ENCODE data around the gene CYP4F11. TPM values are rescaled to one million over a fixed set of nuclear protein-coding genes. Genes with fewer than 3 reads are reported as not detected.

Gene CYP4F11
- total RNA-seq, 4 donors from 2014 or later: 0.12 to 1.4 (median 0.66) TPM

DNA sequence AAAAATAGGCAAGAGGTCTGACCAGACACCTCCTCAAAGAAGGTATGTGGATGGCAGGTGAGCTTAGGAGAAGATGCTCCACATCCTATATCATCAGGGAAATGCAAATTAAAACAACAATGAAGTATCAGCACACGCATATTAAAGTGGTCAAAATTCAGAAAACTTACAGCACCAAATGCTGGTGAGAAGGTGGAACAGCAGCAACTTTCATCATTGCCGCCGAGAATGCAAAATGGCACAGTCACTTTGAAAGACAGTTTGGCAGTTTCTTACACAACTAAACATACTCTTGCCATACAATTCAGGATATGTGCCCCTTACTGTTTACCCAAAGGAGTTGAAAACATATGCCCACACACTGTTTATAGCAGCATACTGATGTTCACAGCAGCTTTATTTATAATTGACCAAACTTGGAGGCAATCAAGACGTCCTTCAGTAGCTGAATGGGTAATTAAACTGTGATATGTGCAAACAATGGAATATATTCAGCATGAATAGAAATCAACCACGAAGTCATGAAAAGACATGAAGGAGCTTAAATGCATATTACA lies 37.0 kb upstream of the CYP4F11 start:
- TF ChIP-seq, protein P1, sequence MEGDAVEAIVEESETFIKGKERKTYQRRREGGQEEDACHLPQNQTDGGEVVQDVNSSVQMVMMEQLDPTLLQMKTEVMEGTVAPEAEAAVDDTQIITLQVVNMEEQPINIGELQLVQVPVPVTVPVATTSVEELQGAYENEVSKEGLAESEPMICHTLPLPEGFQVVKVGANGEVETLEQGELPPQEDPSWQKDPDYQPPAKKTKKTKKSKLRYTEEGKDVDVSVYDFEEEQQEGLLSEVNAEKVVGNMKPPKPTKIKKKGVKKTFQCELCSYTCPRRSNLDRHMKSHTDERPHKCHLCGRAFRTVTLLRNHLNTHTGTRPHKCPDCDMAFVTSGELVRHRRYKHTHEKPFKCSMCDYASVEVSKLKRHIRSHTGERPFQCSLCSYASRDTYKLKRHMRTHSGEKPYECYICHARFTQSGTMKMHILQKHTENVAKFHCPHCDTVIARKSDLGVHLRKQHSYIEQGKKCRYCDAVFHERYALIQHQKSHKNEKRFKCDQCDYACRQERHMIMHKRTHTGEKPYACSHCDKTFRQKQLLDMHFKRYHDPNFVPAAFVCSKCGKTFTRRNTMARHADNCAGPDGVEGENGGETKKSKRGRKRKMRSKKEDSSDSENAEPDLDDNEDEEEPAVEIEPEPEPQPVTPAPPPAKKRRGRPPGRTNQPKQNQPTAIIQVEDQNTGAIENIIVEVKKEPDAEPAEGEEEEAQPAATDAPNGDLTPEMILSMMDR (IDR thresholded peaks at IDR 0.05): no peak
- TF ChIP-seq POLR2A (IDR thresholded peaks at IDR 0.05): no peak
- 35 to 63% methylated on average over 5 of the region's 5 CpGs for WGBS, 2 donors
- intact Hi-C loops (cut with DNase I; ENCODE audit: low total_unique reads): no loop called here
- H3K4me3 ChIP-seq (ENCODE audit: low read depth, poor library complexity, severe bottlenecking): no peak overlapping the region
- DNase-seq (ENCODE audit: low spot score in 2 of 2): no peak

DNA sequence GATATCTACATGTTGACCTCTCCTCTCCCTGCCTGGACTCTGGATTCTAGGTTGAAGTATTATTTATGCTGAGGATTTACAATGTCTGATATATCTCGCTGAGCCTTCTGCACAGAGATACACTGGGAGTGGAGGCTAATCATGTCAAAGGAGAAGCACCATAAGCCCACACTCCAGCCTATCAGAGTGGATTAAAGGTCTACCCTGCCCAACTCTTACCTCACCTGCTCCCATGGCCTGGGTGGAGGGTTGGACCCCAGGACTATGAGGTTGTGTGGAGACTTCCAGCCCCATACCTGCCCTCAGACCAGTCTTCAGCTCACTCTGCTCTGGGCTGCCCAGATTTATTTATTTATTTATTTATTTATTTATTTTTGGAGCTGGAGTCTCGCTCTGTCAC lies 29.9 kb upstream of the CYP4F11 start:
- intact Hi-C loops (cut with DNase I; ENCODE audit: low total_unique reads): no loop called here

DNA sequence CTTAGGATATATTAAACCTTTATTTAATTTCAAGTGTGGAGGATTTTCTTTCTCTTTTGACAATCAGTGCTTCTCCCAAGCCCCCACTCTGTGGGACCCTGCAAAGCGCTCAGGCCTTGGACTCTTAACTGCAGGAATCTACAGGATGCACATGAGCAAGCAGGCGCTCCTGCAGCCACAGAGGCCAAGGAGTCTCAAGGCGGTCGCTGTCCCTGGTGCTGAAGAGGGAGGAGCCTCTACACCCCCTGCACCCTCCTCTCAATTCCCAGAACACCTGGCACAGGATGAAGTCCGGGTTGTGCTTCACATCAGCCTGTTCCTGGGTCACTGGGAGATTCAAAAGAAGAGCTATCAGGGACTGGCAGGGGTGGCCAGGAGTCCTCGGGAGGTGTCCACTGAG lies 28.0 kb upstream of the CYP4F11 start:
- intact Hi-C loops (cut with DNase I; ENCODE audit: low total_unique reads): no loop called here
- H3K4me3 ChIP-seq (ENCODE audit: low read depth, poor library complexity, severe bottlenecking): no peak overlapping the region
- 68 to 81% methylated on average over 6 of the region's 6 CpGs for WGBS, 2 donors
- TF ChIP-seq, protein P1 (IDR thresholded peaks at IDR 0.05): no peak
- TF ChIP-seq POLR2A (IDR thresholded peaks at IDR 0.05): no peak
- DNase-seq (ENCODE audit: low spot score in 2 of 2): no peak

More for the DNA sequence above, 29.9 kb upstream of the CYP4F11 start:
- no peak for DNase-seq (ENCODE audit: low spot score in 2 of 2)
- TF ChIP-seq, protein P1 (IDR thresholded peaks at IDR 0.05): no peak
- no peak for TF ChIP-seq POLR2A (IDR thresholded peaks at IDR 0.05)
- 67 to 88% methylated on average over 2 of the region's 2 CpGs for WGBS, 2 donors
- H3K4me3 ChIP-seq (ENCODE audit: low read depth, poor library complexity, severe bottlenecking): no peak overlapping the region

DNA sequence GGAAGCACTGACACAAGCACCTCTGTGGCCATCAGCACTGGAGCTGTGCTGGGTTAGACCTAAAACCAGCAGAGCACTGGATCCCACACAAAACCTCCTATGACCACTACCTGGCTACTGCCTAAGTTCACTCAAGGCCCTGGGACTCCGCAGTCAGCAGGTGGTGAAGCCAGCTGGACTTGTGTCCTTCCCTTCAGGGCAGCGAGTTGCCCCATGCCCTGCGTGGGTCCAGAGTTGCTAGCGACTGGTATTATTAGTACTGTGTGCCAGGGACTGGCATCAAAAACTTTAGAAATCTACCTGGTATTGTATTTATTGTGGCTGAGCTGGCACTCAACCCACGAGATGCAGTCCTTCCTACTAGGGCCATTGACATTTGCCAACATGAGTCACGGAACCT lies 20.5 kb upstream of the CYP4F11 start:
- 67 to 74% methylated on average over 6 of the region's 6 CpGs for WGBS, 2 donors
- no peak for TF ChIP-seq POLR2A (IDR thresholded peaks at IDR 0.05)
- TF ChIP-seq, protein P1 (IDR thresholded peaks at IDR 0.05): no peak
- intact Hi-C loops (cut with DNase I; ENCODE audit: low total_unique reads): no loop called here
- H3K4me3 ChIP-seq (ENCODE audit: low read depth, poor library complexity, severe bottlenecking): no peak overlapping the region
- DNase-seq (ENCODE audit: low spot score in 2 of 2): no peak

DNA sequence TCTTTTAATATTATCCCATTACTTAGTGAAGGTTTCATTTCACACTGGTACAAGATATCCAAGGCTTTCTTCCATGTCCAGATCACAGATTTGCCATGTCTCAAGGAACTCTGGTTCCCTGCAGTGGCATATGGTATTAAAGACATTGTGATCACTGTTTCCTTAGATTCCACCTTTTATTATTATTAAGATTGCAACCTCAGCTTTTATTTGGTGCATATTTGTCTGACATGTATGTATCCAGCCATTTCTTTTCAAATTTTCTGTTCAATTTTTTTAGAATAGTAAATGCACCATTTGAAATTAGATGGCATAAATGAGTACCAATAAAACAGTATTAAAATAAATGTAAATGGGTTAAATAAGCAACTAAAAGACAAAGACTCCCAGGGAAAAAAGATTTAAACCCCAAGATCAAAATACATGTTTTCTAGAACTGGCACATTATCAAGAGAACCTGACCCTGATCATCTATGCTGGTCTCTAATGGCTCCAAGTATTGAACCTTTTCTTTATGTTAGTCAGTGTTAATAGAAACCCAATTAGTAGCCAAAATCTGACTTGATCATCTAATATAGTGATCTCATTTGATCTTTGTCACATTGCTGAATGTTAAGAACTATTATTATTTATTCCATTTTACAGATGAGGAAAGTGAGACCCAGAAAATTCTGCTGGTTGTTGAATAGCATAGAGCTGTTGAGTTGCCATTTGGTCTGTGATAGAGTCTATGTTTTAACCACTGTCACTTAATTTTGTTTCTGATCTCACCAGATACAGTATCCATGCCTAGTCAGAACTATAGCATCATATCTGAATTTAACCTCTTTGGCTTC lies 14.1 kb upstream of the CYP4F11 start, which contains the start of gene OR10H4:
Gene OR10H4 (plus strand): TSS at position 786 of the 836 bp plus-strand sequence. CDS start 0 bp downstream, at position 786.
- intact Hi-C loops (cut with DNase I; ENCODE audit: low total_unique reads): no loop called here
- DNase-seq (ENCODE audit: low spot score in 2 of 2): no peak
- no peak for TF ChIP-seq POLR2A (IDR thresholded peaks at IDR 0.05)
- TF ChIP-seq, protein P1 (IDR thresholded peaks at IDR 0.05): no peak
- H3K4me3 ChIP-seq (ENCODE audit: low read depth, poor library complexity, severe bottlenecking): no peak within 1 kb of the TSS

Data from lower leg skin (tissue), 4 donors.